K562 (cell line): ENCODE results near the gene ZBTB2. TPM values are rescaled to one million over a fixed set of nuclear protein-coding genes. Genes with fewer than 3 reads are reported as not detected.

Experiments used
- ARID3B ChIP-seq: fragments of 250-450 bp; sonication (Bioruptor Pico); IDR thresholded peaks from 2 replicates; pipeline ENCODE4 v1.4.0; 2020; ENCODE audit warnings: borderline replicate concordance
- ATF1 ChIP-seq, 2 experiments: fragments of 450-650 bp in 1 of 2; IDR thresholded peaks; 2 replicates each; pipeline ENCODE4 v1.6.1; 2016; ENCODE audit warnings: missing compliant biosample characterization in 1 of 2, missing genetic modification characterization in 1 of 2
- CBFA2T2 ChIP-seq: fragments of 450-650 bp; conservative IDR thresholded peaks from 2 replicates; pipeline ENCODE4 v1.6.1; 2017; ENCODE audit warnings: mild to moderate bottlenecking
- E2F4 ChIP-seq: sonication (generic); formaldehyde crosslinking; IDR thresholded peaks from 2 replicates; pipeline ENCODE4 v1.8.0; 2022; ENCODE audit warnings: mild to moderate bottlenecking, low read depth, missing genetic modification reagents
- EHMT2 ChIP-seq: fragments of 450-650 bp; IDR thresholded peaks from 2 replicates; pipeline ENCODE4 v1.6.1; 2018; ENCODE audit warnings: antibody characterized with exemption
- ETS1 ChIP-seq: conservative IDR thresholded peaks from 2 replicates; pipeline ENCODE4 v1.6.1; 2011; ENCODE audit warnings: low read depth, mild to moderate bottlenecking, low read length; ENCODE audit not compliant: control insufficient read depth
- HDAC1 ChIP-seq, 2 experiments: fragments of 450-650 bp; IDR thresholded peaks; 2 replicates each; pipeline ENCODE4 v1.6.1; 2016 to 2017; ENCODE audit warnings: inconsistent platforms in 1 of 2, mild to moderate bottlenecking in 1 of 2, moderate library complexity in 1 of 2
- MLLT1 ChIP-seq, 2 experiments: fragments of 450-650 bp; IDR thresholded peaks; 2 replicates each; pipeline ENCODE4 v1.6.1; 2016
- NR2C2 ChIP-seq, 2 experiments: fragments of 200-800 bp in 1 of 2; sonication (Bioruptor generic) in 1 of 2; sonication (generic) in 1 of 2; formaldehyde crosslinking in 1 of 2; IDR thresholded peaks; 2 replicates each; pipeline versions ENCODE4 v1.6.1 to v1.8.0; 2016 to 2022; ENCODE audit warnings: mild to moderate bottlenecking in 1 of 2, missing compliant biosample characterization in 1 of 2, missing genetic modification characterization in 1 of 2, missing genetic modification reagents in 1 of 2
- PHB ChIP-seq: fragments of 250-450 bp; sonication (Bioruptor Pico); IDR thresholded peaks from 2 replicates; pipeline ENCODE4 v1.5.0; 2021
- PKNOX1 ChIP-seq: fragments of 450-650 bp; IDR thresholded peaks from 2 replicates; pipeline ENCODE4 v1.6.1; 2016
- SMAD4 ChIP-seq: fragments of 250-450 bp; sonication (Bioruptor Pico); conservative IDR thresholded peaks from 2 replicates; pipeline ENCODE4 v1.8.0; 2021; ENCODE audit warnings: inconsistent platforms, mild to moderate bottlenecking, moderate library complexity
- ZFX ChIP-seq: sonication (generic); formaldehyde crosslinking; IDR thresholded peaks from 2 replicates; pipeline ENCODE4 v1.8.0; 2022; ENCODE audit warnings: mild to moderate bottlenecking, missing genetic modification reagents, moderate library complexity
- ZKSCAN8 ChIP-seq: fragments of 200-800 bp; sonication (Bioruptor generic); IDR thresholded peaks from 2 replicates; pipeline ENCODE4 v1.6.1; 2016; ENCODE audit warnings: missing genetic modification characterization, missing compliant biosample characterization
- ZNF592 ChIP-seq: fragments of 450-650 bp; IDR thresholded peaks from 2 replicates; pipeline ENCODE4 v1.6.1; 2017; ENCODE audit warnings: antibody characterized with exemption, mild to moderate bottlenecking
- ZNF830 ChIP-seq: fragments of 250-450 bp; sonication (Bioruptor Pico); IDR thresholded peaks from 2 replicates; pipeline ENCODE4 v1.5.0; 2021; ENCODE audit warnings: mild to moderate bottlenecking
- polyA plus RNA-seq, 8 experiments: library from polyadenylated mRNA; depleted of rRNA in 4 of 8; stranded (reverse) in 5 of 8; unstranded in 3 of 8; fragments of >200 nt; fragmentation: Nextera tagmentation in 2 of 8; fragmentation: Illumina TruSeq in 1 of 8; extraction: Ambion mirVana in 2 of 8; extraction: Trizol in 1 of 8; gene quantifications; 2 replicates each; pipeline versions ENCODE4 v1.2.1 to v1.2.3, GENCODE V29; 2011 to 2014; ENCODE audit warnings: inconsistent platforms in 1 of 8, missing spikeins in 1 of 8
- total RNA-seq, 7 experiments: library from RNA; depleted of rRNA in 6 of 7; stranded (reverse); fragments of >200 nt in 6 of 7; fragmentation: Illumina TruSeq in 2 of 7; extraction: Trizol in 2 of 7; gene quantifications; 2 replicates each; pipeline versions ENCODE4 v1.2.1 to v1.2.3, GENCODE V29; 2011 to 2021; ENCODE audit warnings: low replicate concordance in 1 of 7

Gene ZBTB2
- total and polyA plus RNA-seq, 9 of the 15 experiments (the other 6 are each of a cell fraction or from before 2014, with no cell fraction given) = 5.1 to 26.2 (median 16.4) TPM

- TF ChIP-seq MLLT1 (IDR thresholded peaks at IDR 0.05) (peak in 1 of 2 experiments; percentile 56; a peak in 1 of 4 replicates), ATF1 (CRISPR knock-in tag; IDR thresholded peaks at IDR 0.05) (no peak; the same call in 1 of the 2 replicates), ATF1 (tag; IDR thresholded peaks at IDR 0.05) (peak; percentile 62), ARID3B (CRISPR knock-in tag) (peak; percentile 25; the same call in 1 of the 2 replicates), PHB (CRISPR knock-in tag) (no peak), ZFX (CRISPR knock-in tag) (peak; percentile 93), CBFA2T2 (no peak), ZKSCAN8 (no peak), HDAC1 (IDR thresholded peaks at IDR 0.05) (peak in 1 of 2 experiments; percentile 57; a peak in 1 of 4 replicates), PKNOX1 (no peak), ETS1 (peak; percentile 82; the same call in 1 of the 2 replicates), ZNF830 (CRISPR knock-in tag) (no peak), EHMT2 (no peak), SMAD4 (CRISPR knock-in tag) (peak; percentile 94), ZNF592 (peak; percentile 37), NR2C2 (CRISPR knock-in tag; IDR thresholded peaks at IDR 0.05) (no peak), NR2C2 (tag; IDR thresholded peaks at IDR 0.05) (peak; percentile 39), E2F4 (CRISPR knock-in tag) (no peak)
Observed at GRCh38 chr6:151389618-151390275, 1.6 kb downstream of the ZBTB2 start (continued).
